DOHH2 (cell line): ENCODE data around the gene RANBP6.

ENCODE experiments used
- EZH2phosphoT487 ChIP-seq: fragments of 200-600 bp; sonication (generic); IDR thresholded peaks from 2 replicates; pipeline ENCODE4 v1.6.1; 2017; ENCODE audit warnings: borderline replicate concordance, mild to moderate bottlenecking, antibody characterized with exemption, low read length, moderate library complexity, mixed read lengths
- TF ChIP-seq, protein P1 (sequence below): fragments of 200-600 bp; sonication (generic); IDR thresholded peaks from one replicate; pipeline ENCODE4 v1.5.1; 2014; ENCODE audit warnings: antibody characterized with exemption, mild to moderate bottlenecking, low read depth, low read length; ENCODE audit not compliant: poor library complexity, severe bottlenecking

DNA sequence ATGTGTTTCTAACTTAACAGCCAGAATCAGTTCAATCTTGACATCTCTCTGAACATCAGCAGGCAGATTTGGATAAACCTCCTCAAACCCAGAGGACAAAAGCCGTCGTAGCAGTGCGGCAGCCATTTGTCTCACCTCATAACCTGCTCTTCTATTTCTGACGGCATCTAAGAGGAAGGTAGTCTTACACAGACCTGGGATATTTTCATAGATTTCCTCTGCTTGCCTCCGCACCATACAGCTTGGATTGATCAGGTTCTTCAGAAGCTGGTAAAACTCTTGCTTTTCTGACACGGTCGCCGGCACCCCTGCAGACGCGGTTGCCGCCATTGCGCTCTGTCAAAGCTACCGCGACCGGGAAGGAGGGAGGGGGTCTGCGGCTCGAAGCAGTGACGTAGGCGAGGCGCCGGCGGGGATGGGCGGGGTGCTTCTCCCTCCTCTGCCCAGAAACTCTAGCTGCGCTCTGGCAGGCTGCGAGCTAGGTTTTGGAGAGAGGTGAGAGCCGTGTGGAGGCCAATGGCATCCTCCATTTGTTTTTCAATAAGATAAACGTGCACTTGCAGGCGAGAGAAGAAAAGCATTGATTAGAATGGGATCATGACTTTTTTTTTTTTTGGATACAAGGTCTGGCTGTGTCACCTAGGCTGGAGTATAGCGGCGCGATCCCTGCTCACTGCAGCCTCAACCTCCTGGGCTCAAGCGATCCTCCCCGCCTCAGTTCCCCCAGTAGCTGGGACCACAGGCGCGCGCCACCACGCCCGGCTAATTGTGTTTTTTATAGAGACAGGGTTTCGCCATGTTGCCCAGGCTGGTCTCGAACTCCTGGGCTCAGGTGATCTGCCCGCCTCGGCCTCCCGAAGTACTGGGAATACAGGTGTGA is at the start of gene RANBP6:
- TF ChIP-seq, protein P1, sequence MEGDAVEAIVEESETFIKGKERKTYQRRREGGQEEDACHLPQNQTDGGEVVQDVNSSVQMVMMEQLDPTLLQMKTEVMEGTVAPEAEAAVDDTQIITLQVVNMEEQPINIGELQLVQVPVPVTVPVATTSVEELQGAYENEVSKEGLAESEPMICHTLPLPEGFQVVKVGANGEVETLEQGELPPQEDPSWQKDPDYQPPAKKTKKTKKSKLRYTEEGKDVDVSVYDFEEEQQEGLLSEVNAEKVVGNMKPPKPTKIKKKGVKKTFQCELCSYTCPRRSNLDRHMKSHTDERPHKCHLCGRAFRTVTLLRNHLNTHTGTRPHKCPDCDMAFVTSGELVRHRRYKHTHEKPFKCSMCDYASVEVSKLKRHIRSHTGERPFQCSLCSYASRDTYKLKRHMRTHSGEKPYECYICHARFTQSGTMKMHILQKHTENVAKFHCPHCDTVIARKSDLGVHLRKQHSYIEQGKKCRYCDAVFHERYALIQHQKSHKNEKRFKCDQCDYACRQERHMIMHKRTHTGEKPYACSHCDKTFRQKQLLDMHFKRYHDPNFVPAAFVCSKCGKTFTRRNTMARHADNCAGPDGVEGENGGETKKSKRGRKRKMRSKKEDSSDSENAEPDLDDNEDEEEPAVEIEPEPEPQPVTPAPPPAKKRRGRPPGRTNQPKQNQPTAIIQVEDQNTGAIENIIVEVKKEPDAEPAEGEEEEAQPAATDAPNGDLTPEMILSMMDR: no peak
- TF ChIP-seq EZH2phosphoT487: no peak
